GM21786 (cell line): ENCODE results near the gene TMEM181.

Source experiments
- ATAC-seq: cut with Tn5 transposase; IDR thresholded peaks from one replicate; pipeline ENCODE4 v1.9.1; 2021; ENCODE audit not compliant: unreplicated experiment

Gene TMEM181

GRCh38 chr6:158684311-158684710, 124.4 kb downstream of the TMEM181 start:
- ATAC-seq, result no peak

- ATAC-seq, result no peak
These were observed 124.9 kb downstream of the TMEM181 start for GRCh38 chr6:158684745-158685324.
